NCI-H82 (cell line): ENCODE measurements around the gene MT4.

Experiments used
- DNase-seq: peaks from one replicate; lab custom pipeline; 2025; lab: John Stamatoyannopoulos, UW

MT4 gene

GRCh38 chr16:56603589-56603988, 38.7 kb downstream of the MT4 start:
- DNase-seq, result peak; percentile 63

GRCh38 chr16:56604966-56605365, 40.1 kb downstream of the MT4 start:
- DNase-seq, result no peak

- DNase-seq, result no peak
Observed at GRCh38 chr16:56605475-56605874, 40.6 kb downstream of the MT4 start.

- no peak for DNase-seq
Observed at GRCh38 chr16:56606071-56606475, 41.2 kb downstream of the MT4 start.

GRCh38 chr16:56606476-56607108, 41.7 kb downstream of the MT4 start:
- DNase-seq, result no peak

- DNase-seq, result no peak
Observed at GRCh38 chr16:56607109-56607618, 42.3 kb downstream of the MT4 start.

- DNase-seq, result no peak
Observed at GRCh38 chr16:56607675-56608042, 42.8 kb downstream of the MT4 start.

GRCh38 chr16:56608043-56608875, 43.4 kb downstream of the MT4 start, which contains the start of gene MT2A:
TSS of gene MT2A (plus strand) at chr16:56608584. CDS start at chr16:56608656, 72 bp downstream.
- DNase-seq, result peak; percentile 93

- peak; percentile 13 for DNase-seq
Observed at GRCh38 chr16:56608876-56609462, 44.1 kb downstream of the MT4 start.

- peak; percentile 27 for DNase-seq
Observed at GRCh38 chr16:56609463-56609921, 44.6 kb downstream of the MT4 start.

GRCh38 chr16:56610017-56610608, 45.2 kb downstream of the MT4 start:
- DNase-seq, result no peak

- no peak for DNase-seq
Observed at GRCh38 chr16:56610609-56611111, 45.8 kb downstream of the MT4 start.

- no peak for DNase-seq
Observed at GRCh38 chr16:56611281-56611833, 46.5 kb downstream of the MT4 start.

GRCh38 chr16:56613706-56614105, 48.8 kb downstream of the MT4 start:
- no peak for DNase-seq

GRCh38 chr16:56614549-56614991, 49.7 kb downstream of the MT4 start:
- DNase-seq, result no peak

GRCh38 chr16:56615353-56615752, 50.5 kb downstream of the MT4 start:
- DNase-seq, result no peak

- DNase-seq, result no peak
Observed at GRCh38 chr16:56616608-56617211, 51.8 kb downstream of the MT4 start.

- DNase-seq, result no peak
Observed at GRCh38 chr16:56617212-56618085, 52.6 kb downstream of the MT4 start.

GRCh38 chr16:56618138-56618537, 53.3 kb downstream of the MT4 start:
- no peak for DNase-seq
